Measurements from ENCODE around the gene SPTLC2.
"Not testable (repeated sequence)": the region's sequence is repeated elsewhere in the genome, so short reads cannot be mapped to it uniquely, and the experiment has no call there.

SPTLC2 gene

DNA sequence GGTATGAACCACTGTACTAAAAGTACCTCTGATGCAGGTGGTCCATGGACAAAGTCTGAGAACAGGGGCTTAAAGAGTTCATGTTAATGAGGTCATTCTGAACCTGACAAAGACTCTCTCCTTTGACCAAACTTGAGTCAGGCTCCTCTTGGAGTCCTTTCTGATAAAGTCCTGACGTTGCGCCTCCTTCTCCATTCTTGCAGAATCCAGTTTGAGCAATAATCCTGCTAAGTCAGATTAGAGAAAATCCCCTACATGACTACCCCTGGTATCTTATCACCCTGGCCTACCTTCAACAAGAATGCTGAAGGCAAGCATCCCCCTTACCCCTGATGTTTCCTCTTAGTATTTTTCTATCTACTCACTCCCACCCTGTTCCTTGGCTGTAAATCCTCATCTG is 71.9 kb downstream of the SPTLC2 start:
- DNase-seq = no peak

DNA sequence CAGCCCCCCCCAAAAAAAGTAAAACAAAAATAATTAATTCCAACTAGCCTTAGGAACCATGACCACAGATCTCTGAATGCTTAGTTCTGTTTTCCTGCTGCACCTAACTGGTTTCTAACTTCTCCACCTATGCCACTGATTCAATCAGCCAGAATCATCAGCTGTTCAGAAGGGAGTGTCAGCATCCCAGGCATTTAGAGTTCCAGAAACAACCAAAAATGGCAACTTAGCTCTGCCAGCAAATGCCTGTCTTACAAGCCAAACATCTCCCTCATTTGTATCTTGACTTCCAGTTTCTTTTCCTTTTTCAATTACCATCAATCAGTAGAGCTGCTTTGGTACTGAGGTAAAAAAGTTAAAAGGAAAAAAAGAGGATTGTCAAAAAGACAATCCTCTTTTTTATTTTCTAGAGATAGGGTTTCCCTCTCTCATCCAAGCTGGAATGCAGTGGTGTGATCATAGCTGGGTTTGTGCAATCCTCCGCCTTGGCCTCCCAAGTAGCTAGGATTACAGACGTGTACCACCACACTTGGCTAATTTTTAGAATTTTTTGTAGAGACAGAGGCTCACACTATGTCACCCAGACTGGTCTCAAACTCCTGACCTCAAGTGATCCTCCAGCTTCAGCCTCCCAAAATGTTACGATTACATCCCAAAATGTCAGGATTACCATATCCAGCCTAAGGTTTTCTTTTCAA is 72.7 kb downstream of the SPTLC2 start:
- DNase-seq = no peak

DNA sequence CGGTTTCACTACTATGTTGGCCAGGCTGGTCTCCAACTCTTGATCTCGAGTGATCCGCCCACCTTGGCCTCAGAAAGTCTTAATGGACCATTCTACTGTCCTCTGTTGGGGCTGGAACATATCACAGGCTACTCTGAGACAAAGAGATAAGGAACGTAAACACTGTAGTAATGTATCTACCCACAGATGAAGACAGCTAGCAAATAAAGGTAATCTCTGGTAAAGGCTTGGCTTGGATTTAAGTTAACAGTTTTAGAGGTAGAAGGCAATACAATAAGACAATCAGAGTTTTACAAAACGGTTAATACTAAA is 73.2 kb downstream of the SPTLC2 start:
- DNase-seq = no peak

DNA sequence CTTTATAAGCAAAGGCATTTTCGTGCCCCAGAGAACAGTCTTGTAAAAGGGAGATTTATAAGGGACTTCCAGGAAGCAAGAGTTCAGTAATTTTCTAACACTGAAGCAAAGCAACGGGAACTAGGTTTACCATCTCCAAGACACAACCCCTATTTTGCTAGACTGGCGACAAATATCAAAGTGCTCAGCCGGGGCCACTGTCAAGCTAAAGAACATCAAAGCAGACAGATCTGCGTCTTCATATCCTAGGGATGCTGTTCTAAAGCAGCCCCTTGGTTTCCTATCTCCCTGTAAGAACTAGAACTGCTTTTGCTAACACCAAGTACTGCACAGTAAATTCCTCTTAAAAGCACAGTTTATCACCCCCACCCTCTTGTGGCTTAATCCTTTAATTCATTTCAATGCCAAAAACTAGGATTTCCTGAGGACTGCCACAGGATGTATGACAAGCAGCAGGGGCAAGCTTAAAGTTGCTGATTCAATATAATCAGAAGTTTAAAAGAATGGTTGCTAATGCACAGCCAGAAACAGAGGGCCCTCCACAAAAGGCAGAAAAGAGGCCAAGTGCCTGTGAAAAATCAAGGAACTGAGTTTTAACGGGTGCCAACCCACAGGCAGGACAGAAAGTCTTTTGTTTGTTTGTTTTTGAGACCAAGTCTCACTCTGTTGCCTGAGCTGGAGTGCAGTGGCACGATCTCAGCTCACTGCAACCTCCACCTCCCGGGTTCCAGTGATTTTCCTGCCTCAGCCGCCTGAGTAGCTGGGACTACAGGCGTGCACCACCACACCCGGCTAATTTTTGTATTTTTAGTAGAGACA is 73.8 kb downstream of the SPTLC2 start:
- DNase-seq = no peak

DNA sequence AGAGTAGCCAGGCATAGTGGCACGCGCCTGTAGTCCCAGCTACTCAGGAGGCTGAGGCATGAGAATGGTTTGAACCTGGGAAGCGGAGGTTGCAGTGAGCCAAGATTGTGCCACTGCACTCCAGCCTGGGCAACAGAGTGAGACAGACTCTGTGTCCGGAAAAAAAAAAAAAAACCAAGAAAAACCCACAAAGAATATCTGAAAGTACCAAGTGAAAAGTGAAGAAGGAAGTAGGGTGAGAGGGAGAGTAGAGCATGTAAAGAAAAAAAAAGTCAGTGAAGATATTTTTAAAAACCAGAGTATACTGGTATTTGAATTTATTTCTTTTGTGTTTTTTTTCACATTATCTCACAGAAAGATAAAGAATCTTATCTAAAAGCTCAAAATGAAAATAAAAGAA is 74.5 kb downstream of the SPTLC2 start:
- no peak for DNase-seq

DNA sequence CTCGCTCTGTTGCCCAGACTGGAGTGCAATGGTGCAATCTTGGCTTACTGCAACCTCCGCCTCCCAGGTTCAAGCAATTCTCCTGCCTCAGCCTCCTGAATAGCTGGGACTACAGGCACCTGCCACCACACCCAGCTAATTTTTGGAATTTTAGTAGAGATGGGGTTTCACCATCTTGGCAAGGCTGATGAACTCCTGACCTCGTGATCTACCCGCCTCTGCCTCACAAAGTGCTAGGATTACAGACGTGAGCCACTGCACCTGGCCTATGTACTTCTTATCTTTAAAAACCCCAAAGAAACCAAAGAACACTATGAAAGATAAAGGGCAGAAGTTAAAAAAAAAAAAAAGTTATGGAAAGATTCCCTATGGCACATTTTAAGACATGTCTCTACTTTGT is 79.5 kb downstream of the SPTLC2 start:
- not testable (repeated sequence) for DNase-seq

DNA sequence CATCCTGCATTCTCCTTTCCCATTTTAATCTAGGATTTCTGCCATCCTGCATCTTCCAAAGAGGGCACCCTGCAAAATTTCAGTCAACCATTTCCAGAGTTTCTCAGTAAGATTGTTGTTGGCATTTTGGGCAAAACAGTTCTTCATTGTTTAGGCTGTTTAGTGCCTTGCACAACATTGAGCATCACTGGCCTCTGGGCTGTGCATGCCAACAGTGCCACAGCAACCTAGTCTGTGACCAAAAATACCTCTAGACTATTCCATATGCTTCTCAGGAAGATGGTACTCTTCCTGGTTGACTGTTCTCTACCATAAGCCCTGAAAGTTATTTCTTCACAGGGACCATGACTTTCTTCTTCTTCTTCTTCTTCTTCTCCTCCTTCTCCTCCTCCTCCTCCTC is 85.4 kb downstream of the SPTLC2 start:
- DNase-seq = no peak

DNA sequence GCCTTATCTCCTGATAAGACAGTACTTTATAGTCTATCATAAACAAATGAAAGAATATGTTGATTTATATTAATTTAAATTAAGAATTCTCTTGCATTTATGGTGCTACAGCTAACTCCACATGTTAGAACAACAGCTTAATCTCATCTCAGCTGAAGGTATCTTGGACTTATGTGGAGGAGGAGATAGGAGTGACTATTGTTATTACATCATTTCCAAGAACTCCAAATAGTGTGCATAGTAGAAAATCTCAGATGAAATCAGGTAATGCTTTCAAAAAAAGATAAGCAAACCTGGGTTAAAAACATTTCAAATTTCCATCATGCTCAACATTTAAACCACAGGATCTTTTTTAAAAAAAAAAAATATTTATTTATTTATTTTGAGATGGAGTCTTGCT is 86.5 kb downstream of the SPTLC2 start:
- no peak for DNase-seq

DNA sequence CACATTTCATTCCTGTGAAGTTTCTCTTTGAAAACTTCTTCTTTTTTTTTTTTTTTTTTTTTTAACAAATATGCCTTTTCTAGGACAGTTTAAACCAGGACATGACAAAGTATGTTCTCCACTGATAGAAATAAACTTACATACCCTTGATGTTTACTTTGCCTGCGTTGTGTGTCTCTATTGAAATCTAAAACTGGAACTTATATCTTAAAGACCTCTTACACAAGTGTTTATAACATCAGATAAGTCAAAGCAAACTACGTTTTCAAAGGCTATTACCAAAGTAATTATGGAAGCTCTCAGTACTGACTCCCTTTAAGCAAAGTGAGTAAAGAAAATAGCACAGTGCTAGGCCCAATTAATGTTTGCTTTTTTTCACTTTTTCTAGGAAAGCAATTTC is 87.2 kb downstream of the SPTLC2 start:
- no peak for DNase-seq

DNA sequence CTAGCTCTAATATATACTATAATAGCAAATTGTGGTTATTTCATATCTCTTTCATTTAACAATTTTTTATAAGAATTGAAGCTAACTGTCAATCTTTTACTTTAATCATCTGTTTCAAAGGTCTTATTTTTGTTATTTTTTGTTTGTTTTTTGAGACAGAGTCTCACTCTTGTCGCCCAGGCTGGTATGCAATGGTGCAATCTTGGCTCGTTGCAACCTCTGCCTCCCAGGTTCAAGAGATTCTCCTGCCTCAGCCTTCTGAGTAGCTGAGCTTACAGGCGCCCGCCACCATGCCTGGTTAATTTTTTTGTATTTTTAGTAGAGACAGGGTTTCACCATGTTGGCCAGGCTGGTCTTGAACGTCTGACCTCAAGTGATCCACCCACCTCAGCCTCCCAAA is 87.7 kb downstream of the SPTLC2 start:
- DNase-seq = not testable (repeated sequence)

DNA sequence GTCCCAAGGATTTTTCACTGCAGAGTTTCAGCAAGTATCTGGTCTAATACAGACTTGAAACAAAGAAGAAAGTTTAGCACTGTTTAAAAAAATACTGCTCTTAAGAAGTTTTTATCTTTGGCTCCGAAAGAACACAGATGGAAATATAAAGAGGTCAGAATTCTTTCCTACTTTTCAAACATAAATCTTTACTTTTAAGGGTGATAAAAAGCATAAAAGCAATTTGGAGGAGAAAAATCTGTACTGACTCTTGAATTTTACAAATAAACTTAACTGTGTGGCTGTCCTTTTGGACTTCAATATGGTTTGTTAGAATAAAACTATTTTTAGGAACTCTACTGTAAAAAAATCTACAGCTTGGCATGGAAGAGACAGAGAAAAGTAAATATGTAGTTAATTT is 90.2 kb downstream of the SPTLC2 start:
- no peak for DNase-seq

DNA sequence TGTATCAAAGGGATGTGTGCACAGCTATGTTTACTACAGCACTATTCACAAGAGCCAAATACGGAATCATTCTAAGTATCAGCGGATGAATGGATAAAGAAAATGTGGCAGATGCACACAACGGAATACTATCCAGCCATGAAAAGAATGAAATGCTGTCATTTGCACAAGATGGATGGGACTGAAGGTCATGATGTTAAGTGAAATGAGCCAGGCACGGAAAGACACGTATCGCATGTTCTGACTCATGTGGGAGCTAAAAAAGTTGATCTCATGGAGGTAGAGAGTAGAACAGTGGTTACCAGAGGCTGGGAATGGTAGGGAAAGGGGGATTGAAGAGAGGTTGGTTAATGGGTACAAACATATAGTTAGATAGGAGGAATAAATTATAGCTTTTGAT is 91.9 kb downstream of the SPTLC2 start:
- DNase-seq = no peak

DNA sequence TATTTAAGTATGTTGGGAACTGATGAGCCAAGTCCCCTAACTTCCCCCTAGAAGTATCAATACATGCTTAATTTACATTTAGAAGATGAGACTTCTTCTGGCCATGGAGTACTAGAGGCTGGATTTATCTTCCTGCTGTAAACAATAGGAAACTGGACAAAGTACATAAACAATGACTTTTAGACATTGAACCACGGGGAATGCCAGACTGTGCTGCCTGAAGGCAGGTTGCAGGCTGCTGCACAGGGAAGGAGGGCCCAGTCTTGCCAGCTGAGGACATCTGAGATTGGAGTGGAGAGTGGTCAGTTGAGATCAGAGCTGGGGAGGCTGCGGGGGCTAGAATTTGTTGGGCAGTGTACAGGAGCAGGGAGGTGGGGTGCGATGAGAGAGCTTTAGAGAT is 93.3 kb downstream of the SPTLC2 start:
- no peak for DNase-seq

DNA sequence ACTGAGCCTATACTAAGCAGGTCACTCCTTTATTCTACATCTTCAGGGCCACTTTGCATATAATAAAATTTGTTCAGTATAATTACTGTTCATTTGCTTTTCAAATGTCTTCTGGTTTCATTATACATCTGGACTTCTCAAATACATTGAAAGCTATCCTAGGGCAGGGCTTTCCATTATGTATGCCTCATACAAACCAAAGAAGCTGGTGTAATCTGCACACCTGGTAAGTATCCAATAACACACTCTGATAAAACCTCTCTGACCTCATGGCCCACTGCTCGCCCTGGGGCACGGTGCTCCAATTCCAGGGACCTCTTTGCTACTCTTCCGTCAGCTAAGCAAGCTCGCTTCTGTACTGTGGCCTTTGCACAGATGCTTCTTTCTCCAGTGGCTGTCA is 95.9 kb downstream of the SPTLC2 start:
- DNase-seq = no peak

DNA sequence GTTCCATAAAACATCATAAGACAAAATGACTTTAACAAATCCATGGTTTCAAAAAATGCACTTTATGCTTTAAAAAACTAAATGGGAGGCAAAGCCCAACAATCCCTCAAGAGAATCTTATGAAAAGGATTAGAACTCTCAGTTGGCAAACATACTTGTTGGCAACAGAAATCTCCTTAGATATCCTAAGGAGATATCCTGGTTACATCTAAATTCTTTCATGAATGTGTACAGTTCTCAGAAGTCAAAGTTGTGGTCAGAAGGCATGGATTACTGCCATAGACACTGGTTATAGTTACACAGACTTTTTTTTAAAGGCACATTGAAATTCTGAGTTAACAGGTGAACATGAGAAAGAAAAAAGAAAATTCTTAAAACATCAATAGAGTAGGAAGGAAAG is 100.3 kb downstream of the SPTLC2 start:
- DNase-seq = no peak

DNA sequence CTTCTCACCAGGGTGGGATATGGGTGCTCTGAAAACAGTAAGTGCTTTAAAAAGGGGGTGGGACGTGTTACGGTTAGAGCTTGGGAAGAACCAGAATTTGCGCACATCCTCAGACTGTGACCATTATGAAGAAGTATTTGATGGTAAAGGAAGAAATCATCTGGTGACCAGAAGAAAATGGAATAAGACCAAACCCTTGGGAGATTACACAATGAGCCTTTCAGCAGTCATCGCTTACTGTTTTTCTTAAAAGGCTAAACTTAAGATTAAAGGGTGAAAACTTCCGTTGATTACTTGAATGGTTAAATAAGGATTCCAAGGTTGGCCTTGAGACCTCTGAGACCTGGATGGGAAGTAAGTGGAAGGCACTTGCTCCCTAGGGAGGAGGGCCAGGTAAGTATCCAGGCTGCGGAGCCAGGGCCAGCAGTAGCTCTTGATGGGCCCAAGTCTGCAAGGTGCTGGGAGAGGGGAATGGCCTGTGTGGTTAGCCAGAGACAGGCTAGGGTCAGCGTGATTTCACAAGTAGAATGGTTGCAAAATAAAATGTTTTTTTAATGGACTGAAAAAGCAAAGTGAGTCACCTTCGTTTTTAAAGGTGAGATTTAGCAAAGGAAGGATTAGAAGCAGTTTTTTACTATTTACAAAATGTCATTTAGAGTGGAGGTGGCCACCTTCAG is 104.8 kb downstream of the SPTLC2 start:
- no peak for DNase-seq

DNA sequence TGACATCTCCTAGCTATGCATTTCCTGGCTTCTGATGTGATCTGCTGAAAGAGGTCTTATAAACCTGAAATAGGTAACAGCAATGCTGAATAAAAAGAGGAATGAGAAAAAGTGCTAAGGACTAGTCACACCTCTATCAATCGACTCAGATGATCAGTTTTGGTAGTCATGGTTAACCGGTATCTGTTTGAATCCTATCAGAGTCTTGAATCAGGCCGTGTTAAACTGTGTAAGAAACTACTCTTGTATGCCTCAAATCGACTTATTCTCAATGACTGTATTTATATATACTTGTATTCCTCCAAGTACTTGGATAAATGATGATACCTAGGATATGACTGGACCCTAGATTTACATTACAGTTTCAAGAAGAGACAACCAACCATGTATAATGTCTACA is 107.1 kb downstream of the SPTLC2 start:
- no peak for DNase-seq

DNA sequence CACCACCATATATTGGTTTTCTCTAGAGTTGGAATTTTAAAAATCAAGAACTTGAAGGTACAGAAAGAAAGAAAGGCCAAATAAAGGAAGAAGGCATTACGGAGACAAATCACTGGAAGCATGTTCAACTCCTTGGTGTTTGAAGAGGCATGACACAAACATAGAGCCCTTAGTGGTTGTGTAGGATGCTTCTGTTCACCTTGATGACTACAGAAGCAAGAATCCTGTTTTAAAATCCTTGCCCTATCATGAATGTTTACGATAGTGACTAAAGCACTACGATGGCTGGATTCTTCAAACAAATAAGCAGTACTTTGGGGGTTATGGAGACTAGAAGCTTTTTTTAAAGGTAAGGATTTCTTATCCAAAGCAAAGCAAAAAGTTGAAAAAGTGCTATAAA is 107.6 kb downstream of the SPTLC2 start:
- DNase-seq = no peak

DNA sequence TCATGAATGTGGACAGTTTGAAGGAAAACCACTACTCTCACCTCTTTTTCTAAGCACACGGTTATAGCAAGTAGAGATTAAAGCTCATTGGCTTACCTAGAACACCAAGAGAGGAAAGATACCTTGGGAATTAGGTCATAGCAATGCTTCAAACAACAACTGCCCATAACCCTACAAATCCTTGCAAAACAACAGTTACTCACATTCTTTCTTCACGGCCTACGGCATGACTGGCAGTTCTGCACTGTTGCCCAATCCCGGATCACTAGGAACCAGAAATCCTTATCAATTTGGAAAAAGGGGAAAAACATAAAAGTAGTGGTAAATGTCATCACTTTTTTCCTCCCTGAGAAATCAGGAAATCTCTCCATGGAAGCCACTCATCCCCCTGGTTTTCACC is 108.2 kb downstream of the SPTLC2 start:
- no peak for DNase-seq

DNA sequence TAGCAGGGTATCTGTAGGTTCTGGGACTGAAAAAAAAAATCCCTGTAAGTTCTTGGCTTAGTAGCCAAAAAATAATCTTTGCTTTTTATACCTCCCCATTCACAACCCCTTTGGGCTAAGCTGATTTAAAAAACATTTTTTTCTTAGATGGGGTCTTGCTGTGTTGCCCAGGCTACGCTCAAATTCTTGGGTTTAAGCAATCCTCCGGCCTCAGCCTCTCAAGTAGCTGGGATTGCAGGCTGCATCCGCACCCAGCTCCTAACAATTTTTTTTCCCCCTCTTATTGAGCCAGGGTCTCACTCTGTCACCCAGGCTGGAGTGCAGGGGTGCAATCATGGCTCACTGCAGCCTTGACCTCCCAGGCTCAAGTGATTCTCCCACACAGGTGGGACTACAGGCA is 108.7 kb downstream of the SPTLC2 start:
- no peak for DNase-seq

DNA sequence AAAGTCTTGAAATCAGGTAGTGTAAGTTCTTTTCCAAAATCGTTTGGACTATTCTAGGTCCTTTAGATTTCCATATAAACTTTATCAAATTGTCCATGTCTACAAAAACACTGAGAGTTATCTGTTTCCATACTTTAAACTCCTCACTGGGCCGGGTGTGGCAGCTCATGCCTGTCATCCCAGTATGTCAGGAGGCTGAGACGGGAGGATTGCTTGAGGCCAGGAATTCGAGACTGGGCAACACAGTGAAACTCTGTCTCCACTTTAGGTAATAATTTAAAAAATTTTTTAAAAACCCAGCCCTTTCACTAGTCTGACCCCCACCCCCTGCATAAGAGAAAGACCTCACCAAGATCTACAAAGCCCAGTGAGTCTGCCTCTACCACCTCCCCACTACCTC is 111.4 kb downstream of the SPTLC2 start:
- no peak for DNase-seq

DNA sequence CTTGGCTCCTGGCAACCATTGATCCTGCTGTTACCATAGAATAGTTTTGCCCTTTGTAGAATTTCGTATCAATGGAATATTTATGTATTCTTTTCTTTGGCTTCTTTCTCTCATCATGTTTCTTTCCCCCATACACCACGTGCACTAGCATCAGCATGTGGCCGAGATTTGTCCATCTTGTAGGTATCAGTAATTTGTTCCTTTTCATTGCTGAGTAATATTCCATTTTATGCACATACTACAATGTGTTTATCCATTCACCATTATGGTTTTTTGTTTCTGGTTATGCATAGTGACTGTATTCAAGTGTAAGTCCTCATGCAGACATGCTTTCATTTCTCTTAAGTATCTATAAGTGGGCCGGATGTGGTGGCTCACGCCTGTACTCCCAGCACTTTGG is 113.3 kb downstream of the SPTLC2 start:
- no peak for DNase-seq

DNA sequence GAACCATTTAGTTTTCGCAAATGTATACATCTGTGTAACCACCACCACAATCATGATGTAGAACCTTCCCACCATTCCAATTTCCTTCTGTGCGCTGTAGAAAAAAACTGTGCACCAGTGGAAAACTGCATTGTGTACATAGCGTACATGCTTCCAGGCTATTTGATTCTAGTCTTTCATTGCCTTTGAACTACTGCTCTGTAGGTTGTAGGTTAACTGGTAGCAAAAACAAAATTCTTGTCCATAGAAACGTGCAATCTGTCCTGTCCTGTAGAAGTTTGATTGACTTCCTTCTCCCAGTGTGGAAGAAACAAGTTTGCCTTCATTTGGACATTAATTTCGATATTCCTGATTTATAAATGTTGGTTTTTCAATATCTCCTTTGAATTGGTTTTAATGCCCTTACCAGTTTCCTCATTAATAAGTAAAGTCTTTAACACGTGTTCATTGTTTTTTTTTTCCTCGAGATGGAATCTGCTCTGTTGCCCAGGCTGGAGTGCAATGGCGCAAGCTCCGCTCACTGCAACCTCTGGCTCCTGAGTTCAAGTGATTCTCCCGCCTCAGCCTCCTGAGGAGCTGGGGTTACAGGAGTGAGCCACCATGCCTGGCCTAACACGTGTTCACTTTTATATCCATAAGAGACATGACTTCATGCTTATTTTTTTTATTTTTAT is 114.2 kb downstream of the SPTLC2 start:
- DNase-seq = no peak

DNA sequence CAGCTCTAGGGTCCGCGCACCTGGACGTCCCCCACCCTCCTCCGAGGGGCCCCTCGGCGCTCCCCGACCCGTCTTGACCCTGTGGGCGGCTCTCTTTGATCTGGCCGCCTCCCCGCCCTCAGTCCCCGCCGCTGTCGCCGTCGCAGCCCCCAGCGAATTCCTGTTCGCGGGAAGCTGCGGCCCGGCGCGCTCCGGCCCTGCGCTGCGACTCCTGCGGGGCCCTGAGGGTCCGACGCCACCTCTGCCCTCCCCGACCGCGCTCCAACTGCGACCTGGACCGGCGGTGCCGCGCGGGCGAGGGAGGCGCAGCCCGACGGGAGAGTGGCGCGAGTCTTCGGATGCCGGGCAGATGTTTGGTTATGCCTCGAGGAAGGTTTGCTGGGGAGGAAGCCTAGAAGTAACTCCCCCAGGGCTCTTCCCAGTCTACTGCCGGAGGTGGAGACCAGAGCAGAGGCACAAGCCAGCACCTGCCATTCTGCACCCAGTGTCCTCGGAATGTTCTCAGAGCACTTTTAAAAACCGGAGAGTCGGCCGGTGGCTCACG is 117.4 kb downstream of the SPTLC2 start:
- DNase-seq = no peak

Data from NCI-H2227 treated with DMSO at 0.1 percent for 48 hours (cell line).